ENCODE measurements around the gene EGFR.

Gene EGFR

GRCh38 chr7:55063633-55064032, 44.8 kb downstream of the EGFR start:
- no peak for DNase-seq

- no peak for DNase-seq
These were observed 46.3 kb downstream of the EGFR start for GRCh38 chr7:55065079-55065478.

GRCh38 chr7:55065511-55066229, 46.9 kb downstream of the EGFR start:
- DNase-seq: no peak

GRCh38 chr7:55066524-55066923, 47.7 kb downstream of the EGFR start:
- DNase-seq: no peak

GRCh38 chr7:55066938-55067337, 48.1 kb downstream of the EGFR start:
- no peak for DNase-seq

GRCh38 chr7:55067748-55068147, 48.9 kb downstream of the EGFR start:
- DNase-seq: no peak

GRCh38 chr7:55069271-55069792, 50.5 kb downstream of the EGFR start:
- no peak for DNase-seq

GRCh38 chr7:55070271-55070743, 51.5 kb downstream of the EGFR start:
- DNase-seq: no peak

- DNase-seq: no peak
These were observed 52.0 kb downstream of the EGFR start for GRCh38 chr7:55070854-55071253.

GRCh38 chr7:55071411-55072175, 52.8 kb downstream of the EGFR start:
- no peak for DNase-seq

- no peak for DNase-seq
These were observed 53.4 kb downstream of the EGFR start for GRCh38 chr7:55072251-55072650.

GRCh38 chr7:55073051-55073511, 54.3 kb downstream of the EGFR start:
- DNase-seq: no peak

GRCh38 chr7:55073976-55074528, 55.2 kb downstream of the EGFR start:
- DNase-seq: peak; percentile 50 to 55

GRCh38 chr7:55075464-55076021, 56.7 kb downstream of the EGFR start:
- DNase-seq: no peak

- no peak for DNase-seq
These were observed 59.0 kb downstream of the EGFR start for GRCh38 chr7:55077561-55078410.

GRCh38 chr7:55078465-55079372, 59.9 kb downstream of the EGFR start:
- no peak for DNase-seq

GRCh38 chr7:55080000-55080623, 61.3 kb downstream of the EGFR start:
- DNase-seq: no peak

- DNase-seq: no peak
These were observed 62.3 kb downstream of the EGFR start for GRCh38 chr7:55081068-55081467.

- no peak for DNase-seq
These were observed 62.8 kb downstream of the EGFR start for GRCh38 chr7:55081472-55082227.

- no peak for DNase-seq
These were observed 63.4 kb downstream of the EGFR start for GRCh38 chr7:55082228-55082603.
